ENCODE results near the gene TTLL13.

DNA sequence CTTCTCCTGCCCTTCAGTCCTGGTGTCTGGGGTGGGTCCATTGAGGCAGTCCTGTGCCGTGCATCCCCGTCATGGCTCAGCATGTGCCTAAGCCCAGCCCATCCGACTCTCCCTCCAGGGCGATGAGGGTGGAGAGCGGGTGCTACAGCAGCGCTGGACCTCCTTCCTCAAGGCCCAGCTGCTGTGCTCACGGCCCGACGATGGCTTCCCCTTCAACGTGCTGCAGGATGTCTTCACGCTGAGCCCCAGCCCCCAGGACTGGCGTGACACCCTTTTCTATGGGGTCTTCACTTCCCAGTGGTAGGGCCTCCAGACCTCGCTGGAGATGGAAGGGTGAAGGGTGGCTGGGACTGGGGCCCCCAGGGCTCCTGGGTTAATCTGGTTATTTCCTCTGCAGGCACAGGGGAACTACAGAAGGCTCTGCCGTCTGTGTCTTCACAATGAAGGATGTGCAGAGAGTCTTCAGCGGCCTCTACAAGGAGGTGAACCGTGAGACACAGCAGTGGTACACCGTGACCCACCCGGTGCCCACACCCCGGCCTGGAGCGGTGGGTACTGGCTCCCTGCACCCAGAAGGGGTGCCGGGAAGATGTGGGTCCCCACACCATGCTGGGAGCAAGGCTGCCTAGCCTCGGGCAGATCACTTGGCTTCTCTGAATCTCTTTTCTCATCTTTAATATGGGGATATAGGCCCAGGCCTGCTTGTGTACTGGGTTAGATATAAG is 25.8 kb upstream of the TTLL13 start:
- no peak for TF ChIP-seq EP300 (IDR thresholded peaks at IDR 0.05)
- no peak for TF ChIP-seq CTCF (IDR thresholded peaks at IDR 0.05)
- TF ChIP-seq POLR2A (IDR thresholded peaks at IDR 0.05), result no peak
